Measurements from ENCODE around the gene SNORC. TPM values are rescaled to one million over a fixed set of nuclear protein-coding genes. Genes with fewer than 3 reads are reported as not detected.

Gene SNORC
- total and polyA plus RNA-seq, 10 of the 15 experiments (the other 5 are each of a cell fraction or from before 2014, with no cell fraction given), result 0.04 to 0.74 (median 0.45) TPM; not detected in 4

DNA sequence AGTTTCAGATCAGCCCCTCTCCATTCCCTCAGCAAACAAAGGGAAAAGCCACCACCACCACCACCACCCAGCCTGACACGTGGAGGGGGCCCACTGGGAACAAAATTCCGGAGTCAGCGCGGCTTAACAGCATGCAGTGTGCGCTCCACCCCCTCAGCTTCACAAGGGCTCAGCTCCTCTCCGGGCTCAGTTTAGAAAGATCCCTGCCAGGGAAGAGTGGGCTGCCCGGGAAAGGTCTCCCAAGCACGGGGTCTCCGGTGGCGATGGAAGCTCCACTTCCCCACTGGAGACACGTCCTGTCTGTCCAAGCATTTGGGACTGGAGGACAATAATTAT, 55.7 kb downstream of the SNORC start:
- no peak overlapping the region for H3K4me3 ChIP-seq
- POLR2A ChIA-PET, result no interaction called here
- H3K36me3 ChIP-seq (ENCODE audit: control insufficient read depth in 2 of 2, insufficient read depth in 2 of 2, low read length in 1 of 2), result no peaks in the 10 kb centered on the region
- intact Hi-C loops (cut with micrococcal nuclease; ENCODE audit: unreplicated experiment), result no loop called here
- SMC1A ChIA-PET (ENCODE audit: uncharacterized antibody, unreplicated experiment), result no interaction called here
- H3K4me1 ChIP-seq (ENCODE audit: control insufficient read depth, insufficient read depth, low read length), result no peaks in the 10 kb centered on the region
- H3K4me2 ChIP-seq (ENCODE audit: control insufficient read depth, insufficient read depth), result no peak overlapping the region
- H3K9ac ChIP-seq (ENCODE audit: control insufficient read depth, insufficient read depth, low read length), result no peak overlapping the region
- in situ Hi-C loops (cut with MboI), result no loop called here
- FAIRE-seq, result no peak
- no peaks in the 10 kb centered on the region; the same call in 2 of the 3 replicates for H3K9me3 ChIP-seq (replicated peaks; ENCODE audit: control insufficient read depth, insufficient read depth, low read length)
- H3K27ac ChIP-seq (ENCODE audit: control insufficient read depth, insufficient read depth), result no peak overlapping the region
- RAD21 ChIA-PET (ENCODE audit: unreplicated experiment), result no interaction called here
- no peaks in the 10 kb centered on the region for H4K20me1 ChIP-seq (ENCODE audit: control insufficient read depth, insufficient read depth)
- WGBS (ENCODE audit: insufficient coverage, insufficient replicate concordance, low lambda C conversion rate, missing lambda C conversion rate), result 68% methylated on average over 11 of the region's 11 CpGs
- H3K79me2 ChIP-seq (ENCODE audit: control insufficient read depth, insufficient read depth, low read length), result no peaks in the 10 kb centered on the region
- no peak overlapping the region for H2AFZ ChIP-seq (ENCODE audit: control insufficient read depth, low read depth, low read length)
- CTCF ChIA-PET, result interaction anchor here (0.8 to 1.6 kb wide), 4 partner anchors 8 to 326 kb away, joined by 3 to 7 read pairs (median 3); partner anchors contain the start of gene ATG16L1
- peaks cover 5 to 6% of the 10 kb centered on the region in 2 experiments for H3K27me3 ChIP-seq (replicated peaks in 1 of 2; ENCODE audit: control insufficient read depth in 2 of 2, insufficient read depth in 2 of 2, low read length in 1 of 2)
- no peak for ATAC-seq
- no TSS peak for BruUV-seq (replicated peaks)
- no peak for TF ChIP-seq BRCA1 (IDR thresholded peaks at IDR 0.05; ENCODE audit: low read depth, low read length)
- TF ChIP-seq, protein P1, sequence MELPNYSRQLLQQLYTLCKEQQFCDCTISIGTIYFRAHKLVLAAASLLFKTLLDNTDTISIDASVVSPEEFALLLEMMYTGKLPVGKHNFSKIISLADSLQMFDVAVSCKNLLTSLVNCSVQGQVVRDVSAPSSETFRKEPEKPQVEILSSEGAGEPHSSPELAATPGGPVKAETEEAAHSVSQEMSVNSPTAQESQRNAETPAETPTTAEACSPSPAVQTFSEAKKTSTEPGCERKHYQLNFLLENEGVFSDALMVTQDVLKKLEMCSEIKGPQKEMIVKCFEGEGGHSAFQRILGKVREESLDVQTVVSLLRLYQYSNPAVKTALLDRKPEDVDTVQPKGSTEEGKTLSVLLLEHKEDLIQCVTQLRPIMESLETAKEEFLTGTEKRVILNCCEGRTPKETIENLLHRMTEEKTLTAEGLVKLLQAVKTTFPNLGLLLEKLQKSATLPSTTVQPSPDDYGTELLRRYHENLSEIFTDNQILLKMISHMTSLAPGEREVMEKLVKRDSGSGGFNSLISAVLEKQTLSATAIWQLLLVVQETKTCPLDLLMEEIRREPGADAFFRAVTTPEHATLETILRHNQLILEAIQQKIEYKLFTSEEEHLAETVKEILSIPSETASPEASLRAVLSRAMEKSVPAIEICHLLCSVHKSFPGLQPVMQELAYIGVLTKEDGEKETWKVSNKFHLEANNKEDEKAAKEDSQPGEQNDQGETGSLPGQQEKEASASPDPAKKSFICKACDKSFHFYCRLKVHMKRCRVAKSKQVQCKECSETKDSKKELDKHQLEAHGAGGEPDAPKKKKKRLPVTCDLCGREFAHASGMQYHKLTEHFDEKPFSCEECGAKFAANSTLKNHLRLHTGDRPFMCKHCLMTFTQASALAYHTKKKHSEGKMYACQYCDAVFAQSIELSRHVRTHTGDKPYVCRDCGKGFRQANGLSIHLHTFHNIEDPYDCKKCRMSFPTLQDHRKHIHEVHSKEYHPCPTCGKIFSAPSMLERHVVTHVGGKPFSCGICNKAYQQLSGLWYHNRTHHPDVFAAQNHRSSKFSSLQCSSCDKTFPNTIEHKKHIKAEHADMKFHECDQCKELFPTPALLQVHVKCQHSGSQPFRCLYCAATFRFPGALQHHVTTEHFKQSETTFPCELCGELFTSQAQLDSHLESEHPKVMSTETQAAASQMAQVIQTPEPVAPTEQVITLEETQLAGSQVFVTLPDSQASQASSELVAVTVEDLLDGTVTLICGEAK (IDR thresholded peaks at IDR 0.05; ENCODE audit: borderline replicate concordance), result no peak
- TF ChIP-seq, protein P2, sequence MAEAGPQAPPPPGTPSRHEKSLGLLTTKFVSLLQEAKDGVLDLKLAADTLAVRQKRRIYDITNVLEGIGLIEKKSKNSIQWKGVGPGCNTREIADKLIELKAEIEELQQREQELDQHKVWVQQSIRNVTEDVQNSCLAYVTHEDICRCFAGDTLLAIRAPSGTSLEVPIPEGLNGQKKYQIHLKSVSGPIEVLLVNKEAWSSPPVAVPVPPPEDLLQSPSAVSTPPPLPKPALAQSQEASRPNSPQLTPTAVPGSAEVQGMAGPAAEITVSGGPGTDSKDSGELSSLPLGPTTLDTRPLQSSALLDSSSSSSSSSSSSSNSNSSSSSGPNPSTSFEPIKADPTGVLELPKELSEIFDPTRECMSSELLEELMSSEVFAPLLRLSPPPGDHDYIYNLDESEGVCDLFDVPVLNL (IDR thresholded peaks at IDR 0.05; ENCODE audit: low read depth, low read length), result no peak
- TF ChIP-seq SREBF2 (IDR thresholded peaks at IDR 0.05; ENCODE audit: low read length), result no peak
- TF ChIP-seq, protein P3, sequence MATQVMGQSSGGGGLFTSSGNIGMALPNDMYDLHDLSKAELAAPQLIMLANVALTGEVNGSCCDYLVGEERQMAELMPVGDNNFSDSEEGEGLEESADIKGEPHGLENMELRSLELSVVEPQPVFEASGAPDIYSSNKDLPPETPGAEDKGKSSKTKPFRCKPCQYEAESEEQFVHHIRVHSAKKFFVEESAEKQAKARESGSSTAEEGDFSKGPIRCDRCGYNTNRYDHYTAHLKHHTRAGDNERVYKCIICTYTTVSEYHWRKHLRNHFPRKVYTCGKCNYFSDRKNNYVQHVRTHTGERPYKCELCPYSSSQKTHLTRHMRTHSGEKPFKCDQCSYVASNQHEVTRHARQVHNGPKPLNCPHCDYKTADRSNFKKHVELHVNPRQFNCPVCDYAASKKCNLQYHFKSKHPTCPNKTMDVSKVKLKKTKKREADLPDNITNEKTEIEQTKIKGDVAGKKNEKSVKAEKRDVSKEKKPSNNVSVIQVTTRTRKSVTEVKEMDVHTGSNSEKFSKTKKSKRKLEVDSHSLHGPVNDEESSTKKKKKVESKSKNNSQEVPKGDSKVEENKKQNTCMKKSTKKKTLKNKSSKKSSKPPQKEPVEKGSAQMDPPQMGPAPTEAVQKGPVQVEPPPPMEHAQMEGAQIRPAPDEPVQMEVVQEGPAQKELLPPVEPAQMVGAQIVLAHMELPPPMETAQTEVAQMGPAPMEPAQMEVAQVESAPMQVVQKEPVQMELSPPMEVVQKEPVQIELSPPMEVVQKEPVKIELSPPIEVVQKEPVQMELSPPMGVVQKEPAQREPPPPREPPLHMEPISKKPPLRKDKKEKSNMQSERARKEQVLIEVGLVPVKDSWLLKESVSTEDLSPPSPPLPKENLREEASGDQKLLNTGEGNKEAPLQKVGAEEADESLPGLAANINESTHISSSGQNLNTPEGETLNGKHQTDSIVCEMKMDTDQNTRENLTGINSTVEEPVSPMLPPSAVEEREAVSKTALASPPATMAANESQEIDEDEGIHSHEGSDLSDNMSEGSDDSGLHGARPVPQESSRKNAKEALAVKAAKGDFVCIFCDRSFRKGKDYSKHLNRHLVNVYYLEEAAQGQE (IDR thresholded peaks at IDR 0.05; ENCODE audit: low read depth, low read length), result no peak
- TF ChIP-seq NFYB (IDR thresholded peaks at IDR 0.05; ENCODE audit: insufficient read depth, low read depth, low read length), result no peak
- TF ChIP-seq ETV6 (conservative IDR thresholded peaks at IDR 0.05 in 1 of 2, IDR thresholded peaks at IDR 0.05 in 1 of 2; ENCODE audit: borderline replicate concordance in 1 of 2, low read depth in 1 of 2), result no peak
- TF ChIP-seq HDGF (IDR thresholded peaks at IDR 0.05), result no peak
- no peak for TF ChIP-seq CHD1 (IDR thresholded peaks at IDR 0.05; ENCODE audit: low read depth, low read length)
- no peak for TF ChIP-seq NR2C2 (IDR thresholded peaks at IDR 0.05; ENCODE audit: borderline replicate concordance, control insufficient read depth, insufficient read length, low read depth)
- TF ChIP-seq, protein P4, sequence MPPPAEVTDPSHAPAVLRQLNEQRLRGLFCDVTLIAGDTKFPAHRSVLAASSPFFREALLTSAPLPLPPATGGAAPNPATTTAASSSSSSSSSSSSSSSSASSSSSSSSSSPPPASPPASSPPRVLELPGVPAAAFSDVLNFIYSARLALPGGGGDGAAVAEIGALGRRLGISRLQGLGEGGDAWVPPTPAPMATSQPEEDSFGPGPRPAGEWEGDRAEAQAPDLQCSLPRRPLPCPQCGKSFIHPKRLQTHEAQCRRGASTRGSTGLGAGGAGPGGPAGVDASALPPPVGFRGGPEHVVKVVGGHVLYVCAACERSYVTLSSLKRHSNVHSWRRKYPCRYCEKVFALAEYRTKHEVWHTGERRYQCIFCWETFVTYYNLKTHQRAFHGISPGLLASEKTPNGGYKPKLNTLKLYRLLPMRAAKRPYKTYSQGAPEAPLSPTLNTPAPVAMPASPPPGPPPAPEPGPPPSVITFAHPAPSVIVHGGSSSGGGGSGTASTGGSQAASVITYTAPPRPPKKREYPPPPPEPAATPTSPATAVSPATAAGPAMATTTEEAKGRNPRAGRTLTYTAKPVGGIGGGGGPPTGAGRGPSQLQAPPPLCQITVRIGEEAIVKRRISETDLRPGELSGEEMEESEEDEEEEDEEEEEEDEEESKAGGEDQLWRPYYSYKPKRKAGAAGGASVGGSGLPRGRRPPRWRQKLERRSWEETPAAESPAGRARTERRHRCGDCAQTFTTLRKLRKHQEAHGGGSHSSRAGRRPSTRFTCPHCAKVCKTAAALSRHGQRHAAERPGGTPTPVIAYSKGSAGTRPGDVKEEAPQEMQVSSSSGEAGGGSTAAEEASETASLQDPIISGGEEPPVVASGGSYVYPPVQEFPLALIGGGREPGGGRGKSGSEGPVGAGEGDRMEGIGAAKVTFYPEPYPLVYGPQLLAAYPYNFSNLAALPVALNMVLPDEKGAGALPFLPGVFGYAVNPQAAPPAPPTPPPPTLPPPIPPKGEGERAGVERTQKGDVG (CRISPR knock-in tag; IDR thresholded peaks at IDR 0.05), result no peak
- DNase-seq (ENCODE audit: low read depth, low spot score), result no peak

All from GM12878 (cell line).